ENCODE measurements around the gene C1QTNF7. TPM values are rescaled to one million over a fixed set of nuclear protein-coding genes. Genes with fewer than 3 reads are reported as not detected.

Gene C1QTNF7
- total RNA-seq, 1 experiment from 2014 or later = not detected

- Histone ChIP-seq H3K4me3 (ENCODE audit: low read depth in 2 of 2, low read length in 2 of 2) (no peak overlapping the region), H3K36me3 (ENCODE audit: control insufficient read depth, insufficient read depth, low read length) (no peaks in the 10 kb centered on the region), H3K27me3 (ENCODE audit: control insufficient read depth, insufficient read depth, low read length) (no peaks in the 10 kb centered on the region), H3K27ac (ENCODE audit: low read length) (no peak overlapping the region), H3K9me3 (ENCODE audit: control insufficient read depth, insufficient read depth, low read depth, low read length) (no peaks in the 10 kb centered on the region), H3K4me1 (ENCODE audit: control insufficient read depth, insufficient read depth, low read length) (no peaks in the 10 kb centered on the region)
- intact Hi-C loops (cut with micrococcal nuclease; ENCODE audit: unreplicated experiment) = no loop called here
- ATAC-seq = no peak
- CTCF ChIA-PET = no interaction called here
- in situ Hi-C loops (cut with HindIII; ENCODE audit: low pct_unique_long_range_greater_than_20kb, low sequenced_read_pairs) = no loop called here
- no peak for DNase-seq (ENCODE audit: low read depth, low spot score)
- POLR2A ChIA-PET = interaction anchor here (0.6 kb wide), 1 partner anchor 991 kb away, joined by 4 read pairs; no protein-coding TSS in a partner anchor
- TF ChIP-seq SIN3A (IDR thresholded peaks at IDR 0.05; ENCODE audit: borderline replicate concordance, insufficient read depth, low read depth, low read length) (no peak), REST (IDR thresholded peaks at IDR 0.05; ENCODE audit: insufficient read depth in 1 of 2, low read depth in 2 of 2, low read length in 1 of 2) (no peak), TCF7L2 (IDR thresholded peaks at IDR 0.05; ENCODE audit: low read depth, low read length) (no peak), CTCF (IDR thresholded peaks at IDR 0.05) (no peak), POLR2AphosphoS5 (IDR thresholded peaks at IDR 0.05; ENCODE audit: low read depth, low read length) (no peak)
- no TSS peak for BruUV-seq (replicated peaks)
Observed at GRCh38 chr4:15443371-15444160, 15.7 kb downstream of the C1QTNF7 start.

GRCh38 chr4:15444276-15444675 is 16.4 kb downstream of the C1QTNF7 start:
- no peak overlapping the region for H3K4me3 ChIP-seq (ENCODE audit: low read depth in 2 of 2, low read length in 2 of 2)
- no peaks in the 10 kb centered on the region for H3K27me3 ChIP-seq (ENCODE audit: control insufficient read depth, insufficient read depth, low read length)
- no peaks in the 10 kb centered on the region for H3K4me1 ChIP-seq (ENCODE audit: control insufficient read depth, insufficient read depth, low read length)
- CTCF ChIA-PET = no interaction called here
- in situ Hi-C loops (cut with HindIII; ENCODE audit: low pct_unique_long_range_greater_than_20kb, low sequenced_read_pairs) (no loop called here), intact Hi-C loops (cut with micrococcal nuclease; ENCODE audit: unreplicated experiment) (no loop called here)
- POLR2A ChIA-PET = interaction anchor here (0.6 kb wide), 1 partner anchor 992 kb away, joined by 4 read pairs; no protein-coding TSS in a partner anchor
- DNase-seq (ENCODE audit: low read depth, low spot score) (no peak), ATAC-seq (no peak)
- H3K9me3 ChIP-seq (ENCODE audit: control insufficient read depth, insufficient read depth, low read depth, low read length) = no peaks in the 10 kb centered on the region
- no peaks in the 10 kb centered on the region for H3K36me3 ChIP-seq (ENCODE audit: control insufficient read depth, insufficient read depth, low read length)
- TF ChIP-seq POLR2AphosphoS5 (IDR thresholded peaks at IDR 0.05; ENCODE audit: low read depth, low read length) = no peak
- no peak for TF ChIP-seq REST (IDR thresholded peaks at IDR 0.05; ENCODE audit: insufficient read depth in 1 of 2, low read depth in 2 of 2, low read length in 1 of 2)
- no peak for TF ChIP-seq TCF7L2 (IDR thresholded peaks at IDR 0.05; ENCODE audit: low read depth, low read length)
- no peak for TF ChIP-seq SIN3A (IDR thresholded peaks at IDR 0.05; ENCODE audit: borderline replicate concordance, insufficient read depth, low read depth, low read length)
- no peak for TF ChIP-seq CTCF (IDR thresholded peaks at IDR 0.05)
- H3K27ac ChIP-seq (ENCODE audit: low read length) = no peak overlapping the region
- no TSS peak for BruUV-seq (replicated peaks)
